ENCODE measurements around the gene POU6F2.
A peak's percentile ranks its signal among the peaks of the same experiment; 100 is the strongest.

POU6F2 gene

GRCh38 chr7:39261771-39262170 lies 284.1 kb downstream of the POU6F2 start:
- no CpG with 5 or more reads among the region's 2 CpGs for WGBS, 2 donors (ENCODE audit: extremely low coverage in 2 of 2, insufficient read length in 2 of 2, insufficient replicate concordance in 1 of 2)
- Histone ChIP-seq H3K18ac (ENCODE audit: low read length) (no peak overlapping the region), H3K4me2 (ENCODE audit: insufficient read depth, low read length, poor library complexity, severe bottlenecking) (no peak overlapping the region), H2BK120ac (ENCODE audit: low read depth, low read length) (no peak overlapping the region), H3K9me3 (replicated peaks in 1 of 2; ENCODE audit: control insufficient read depth in 2 of 2, insufficient read depth in 1 of 2, low read depth in 1 of 2, low read length in 2 of 2) (peaks cover 0 to 9% of the 10 kb centered on the region in 2 donors), H3K79me1 (ENCODE audit: low read depth, low read length) (peaks cover 4% of the 10 kb centered on the region), H3K4me3 (ENCODE audit: low read length in 2 of 2) (no peak overlapping the region), H3K14ac (ENCODE audit: low read length) (no peak overlapping the region), H3K9ac (ENCODE audit: low read depth, low read length, poor library complexity) (no peak overlapping the region), H3K4me1 (ENCODE audit: control insufficient read depth in 2 of 2, insufficient read depth in 1 of 2, low read depth in 1 of 2, low read length in 2 of 2) (peaks cover 0 to 6% of the 10 kb centered on the region in 2 donors), H2AFZ (ENCODE audit: low read length) (no peak overlapping the region), H3K36me3 (replicated peaks in 1 of 2; ENCODE audit: control insufficient read depth in 2 of 2, insufficient read depth in 2 of 2, low read length in 2 of 2) (peaks cover 0 to 5% of the 10 kb centered on the region in 2 donors), H4K8ac (ENCODE audit: low read depth, low read length) (no peak overlapping the region), H2BK5ac (ENCODE audit: low read length) (no peak overlapping the region), H3K23ac (ENCODE audit: low read depth, low read length, poor library complexity) (no peak overlapping the region), H3K27me3 (ENCODE audit: control insufficient read depth in 3 of 3, insufficient read depth in 3 of 3, low read depth in 1 of 3, low read length in 3 of 3) (peaks cover 0 to 7% (median 0%) of the 10 kb centered on the region in 3 experiments), H2BK12ac (ENCODE audit: low read length) (no peak overlapping the region), H2BK15ac (ENCODE audit: low read length) (no peak overlapping the region), H4K91ac (ENCODE audit: low read depth, low read length, poor library complexity) (no peak overlapping the region), H3K27ac (replicated peaks; ENCODE audit: low read length) (no peak overlapping the region), H3K4ac (ENCODE audit: low read length) (no peak overlapping the region), H2AK5ac (ENCODE audit: low read depth, low read length) (no peak overlapping the region)
- no peak for DNase-seq (ENCODE audit: low spot score)

GRCh38 chr7:39265641-39266591 lies 288.2 kb downstream of the POU6F2 start:
- no peaks in the 10 kb centered on the region for H3K36me3 ChIP-seq (replicated peaks in 1 of 2; ENCODE audit: control insufficient read depth in 2 of 2, insufficient read depth in 2 of 2, low read length in 2 of 2)
- H4K91ac ChIP-seq (ENCODE audit: low read depth, low read length, poor library complexity) = no peak overlapping the region
- no peak overlapping the region for H3K4ac ChIP-seq (ENCODE audit: low read length)
- no peaks in the 10 kb centered on the region for H3K9me3 ChIP-seq (replicated peaks in 1 of 2; ENCODE audit: control insufficient read depth in 2 of 2, insufficient read depth in 1 of 2, low read depth in 1 of 2, low read length in 2 of 2)
- no peak overlapping the region for H2BK120ac ChIP-seq (ENCODE audit: low read depth, low read length)
- WGBS, 2 donors (ENCODE audit: extremely low coverage in 2 of 2, insufficient read length in 2 of 2, insufficient replicate concordance in 1 of 2) = no CpG with 5 or more reads among the region's 9 CpGs
- no peak overlapping the region for H3K14ac ChIP-seq (ENCODE audit: low read length)
- H2AFZ ChIP-seq (ENCODE audit: low read length) = no peak overlapping the region
- no peaks in the 10 kb centered on the region for H3K4me1 ChIP-seq (ENCODE audit: control insufficient read depth in 2 of 2, insufficient read depth in 1 of 2, low read depth in 1 of 2, low read length in 2 of 2)
- no peak overlapping the region for H3K9ac ChIP-seq (ENCODE audit: low read depth, low read length, poor library complexity)
- H4K8ac ChIP-seq (ENCODE audit: low read depth, low read length) = no peak overlapping the region
- H2BK15ac ChIP-seq (ENCODE audit: low read length) = no peak overlapping the region
- no peaks in the 10 kb centered on the region for H3K79me1 ChIP-seq (ENCODE audit: low read depth, low read length)
- no peak overlapping the region for H3K4me3 ChIP-seq (ENCODE audit: low read length in 2 of 2)
- H3K27ac ChIP-seq (replicated peaks; ENCODE audit: low read length) = no peak overlapping the region
- no peak overlapping the region for H2AK5ac ChIP-seq (ENCODE audit: low read depth, low read length)
- H2BK12ac ChIP-seq (ENCODE audit: low read length) = no peak overlapping the region
- H2BK5ac ChIP-seq (ENCODE audit: low read length) = no peak overlapping the region
- no peak overlapping the region for H3K4me2 ChIP-seq (ENCODE audit: insufficient read depth, low read length, poor library complexity, severe bottlenecking)
- H3K18ac ChIP-seq (ENCODE audit: low read length) = no peak overlapping the region
- H3K27me3 ChIP-seq (ENCODE audit: control insufficient read depth in 3 of 3, insufficient read depth in 3 of 3, low read depth in 1 of 3, low read length in 3 of 3) = no peaks in the 10 kb centered on the region
- no peak overlapping the region for H3K23ac ChIP-seq (ENCODE audit: low read depth, low read length, poor library complexity)
- no peak for DNase-seq (ENCODE audit: low spot score)

- no peak overlapping the region for H4K91ac ChIP-seq (ENCODE audit: low read depth, low read length, poor library complexity)
- H3K4ac ChIP-seq (ENCODE audit: low read length) = no peak overlapping the region
- no peaks in the 10 kb centered on the region for H3K9me3 ChIP-seq (replicated peaks in 1 of 2; ENCODE audit: control insufficient read depth in 2 of 2, insufficient read depth in 1 of 2, low read depth in 1 of 2, low read length in 2 of 2)
- H2AK5ac ChIP-seq (ENCODE audit: low read depth, low read length) = no peak overlapping the region
- H3K4me3 ChIP-seq (ENCODE audit: low read length in 2 of 2) = no peak overlapping the region
- peak overlapping the region; percentile 74 for H3K18ac ChIP-seq (ENCODE audit: low read length)
- no peak overlapping the region for H2BK15ac ChIP-seq (ENCODE audit: low read length)
- H2BK120ac ChIP-seq (ENCODE audit: low read depth, low read length) = no peak overlapping the region
- no peak overlapping the region for H3K4me2 ChIP-seq (ENCODE audit: insufficient read depth, low read length, poor library complexity, severe bottlenecking)
- no peak overlapping the region for H3K9ac ChIP-seq (ENCODE audit: low read depth, low read length, poor library complexity)
- H3K23ac ChIP-seq (ENCODE audit: low read depth, low read length, poor library complexity) = no peak overlapping the region
- no peak for DNase-seq (ENCODE audit: low spot score)
- no peaks in the 10 kb centered on the region for H3K79me1 ChIP-seq (ENCODE audit: low read depth, low read length)
- no peaks in the 10 kb centered on the region for H3K27me3 ChIP-seq (ENCODE audit: control insufficient read depth in 3 of 3, insufficient read depth in 3 of 3, low read depth in 1 of 3, low read length in 3 of 3)
- no peak overlapping the region for H2BK5ac ChIP-seq (ENCODE audit: low read length)
- H3K27ac ChIP-seq (replicated peaks; ENCODE audit: low read length) = no peak overlapping the region
- no peak overlapping the region for H2BK12ac ChIP-seq (ENCODE audit: low read length)
- H3K36me3 ChIP-seq (replicated peaks in 1 of 2; ENCODE audit: control insufficient read depth in 2 of 2, insufficient read depth in 2 of 2, low read length in 2 of 2) = no peaks in the 10 kb centered on the region
- H2AFZ ChIP-seq (ENCODE audit: low read length) = no peak overlapping the region
- H3K14ac ChIP-seq (ENCODE audit: low read length) = no peak overlapping the region
- H3K4me1 ChIP-seq (ENCODE audit: control insufficient read depth in 2 of 2, insufficient read depth in 1 of 2, low read depth in 1 of 2, low read length in 2 of 2) = peaks cover 0 to 2% of the 10 kb centered on the region in 2 donors
- H4K8ac ChIP-seq (ENCODE audit: low read depth, low read length) = no peak overlapping the region
- WGBS, 2 donors (ENCODE audit: extremely low coverage in 2 of 2, insufficient read length in 2 of 2, insufficient replicate concordance in 1 of 2) = no CpG with 5 or more reads among the region's 2 CpGs
Measured at GRCh38 chr7:39269034-39269433, 291.3 kb downstream of the POU6F2 start.

- Histone ChIP-seq H3K9ac (ENCODE audit: low read depth, low read length, poor library complexity) (no peak overlapping the region), H3K4me1 (ENCODE audit: control insufficient read depth in 2 of 2, insufficient read depth in 1 of 2, low read depth in 1 of 2, low read length in 2 of 2) (peaks cover 0 to 2% of the 10 kb centered on the region in 2 donors), H3K36me3 (replicated peaks in 1 of 2; ENCODE audit: control insufficient read depth in 2 of 2, insufficient read depth in 2 of 2, low read length in 2 of 2) (no peaks in the 10 kb centered on the region), H3K23ac (ENCODE audit: low read depth, low read length, poor library complexity) (no peak overlapping the region), H2BK15ac (ENCODE audit: low read length) (no peak overlapping the region), H3K18ac (ENCODE audit: low read length) (no peak overlapping the region), H3K27ac (replicated peaks; ENCODE audit: low read length) (no peak overlapping the region), H2AK5ac (ENCODE audit: low read depth, low read length) (no peak overlapping the region), H4K91ac (ENCODE audit: low read depth, low read length, poor library complexity) (no peak overlapping the region), H2AFZ (ENCODE audit: low read length) (no peak overlapping the region), H3K27me3 (ENCODE audit: control insufficient read depth in 3 of 3, insufficient read depth in 3 of 3, low read depth in 1 of 3, low read length in 3 of 3) (no peaks in the 10 kb centered on the region), H3K4me2 (ENCODE audit: insufficient read depth, low read length, poor library complexity, severe bottlenecking) (no peak overlapping the region), H3K4me3 (ENCODE audit: low read length in 2 of 2) (no peak overlapping the region), H3K4ac (ENCODE audit: low read length) (no peak overlapping the region), H3K9me3 (replicated peaks in 1 of 2; ENCODE audit: control insufficient read depth in 2 of 2, insufficient read depth in 1 of 2, low read depth in 1 of 2, low read length in 2 of 2) (no peaks in the 10 kb centered on the region), H3K14ac (ENCODE audit: low read length) (no peak overlapping the region), H2BK5ac (ENCODE audit: low read length) (no peak overlapping the region), H2BK120ac (ENCODE audit: low read depth, low read length) (no peak overlapping the region), H4K8ac (ENCODE audit: low read depth, low read length) (no peak overlapping the region), H2BK12ac (ENCODE audit: low read length) (no peak overlapping the region), H3K79me1 (ENCODE audit: low read depth, low read length) (no peaks in the 10 kb centered on the region)
- DNase-seq (ENCODE audit: low spot score) = no peak
- WGBS, 2 donors (ENCODE audit: extremely low coverage in 2 of 2, insufficient read length in 2 of 2, insufficient replicate concordance in 1 of 2) = no CpG with 5 or more reads among the region's 5 CpGs
Measured at GRCh38 chr7:39270018-39270417, 292.3 kb downstream of the POU6F2 start.

All from neuronal stem cell (in vitro differentiated cells).